ENCODE data around the gene BRD7. TPM values are rescaled to one million over a fixed set of nuclear protein-coding genes. Genes with fewer than 3 reads are reported as not detected.

Gene BRD7
- total RNA-seq, 1 donor: 15.6 TPM

Small RNA genes within 50 kb of the gene (small RNA-seq; reads per million reads assigned to genes)
- gene MIR6771: not detected

Other genes with a start within 250 kb of the BRD7 start
- gene TENT4B, start 215.7 kb downstream of the BRD7 start, total RNA-seq: 3.5 TPM
- 225 TPM for gene ADCY7, start 102.4 kb downstream of the BRD7 start, total RNA-seq
- gene NKD1, start 179.4 kb upstream of the BRD7 start, total RNA-seq: under 0.01 TPM

All from hematopoietic multipotent progenitor cell (in vitro differentiated cells).